Measurements from ENCODE around the gene CFAP77. TPM values are rescaled to one million over a fixed set of nuclear protein-coding genes. Genes with fewer than 3 reads are reported as not detected.

Gene CFAP77
- total and polyA plus RNA-seq, 9 of the 15 experiments (the other 6 are each of a cell fraction or from before 2014, with no cell fraction given), result not detected

- ATAC-seq (no peak), DNase-seq (ENCODE audit: extremely low read depth in 1 of 4, low spot score in 3 of 4) (no peak), FAIRE-seq (no peak)
- H3K9me3 ChIP-seq (replicated peaks; ENCODE audit: control insufficient read depth, insufficient read depth, low read depth, low read length), result no peaks in the 10 kb centered on the region; the same call in 1 of the 2 replicates
- TF ChIP-seq CBX8 (IDR thresholded peaks at IDR 0.05; ENCODE audit: borderline replicate concordance, extremely low read depth, low read depth, low read length, poor library complexity, severe bottlenecking) (peak; percentile 59), CBX2 (IDR thresholded peaks at IDR 0.05; ENCODE audit: insufficient read depth, low read length, poor library complexity, severe bottlenecking) (peak; percentile 94), ZBTB1 (CRISPR knock-in tag; IDR thresholded peaks at IDR 0.05; ENCODE audit: borderline replicate concordance, low read depth) (no peak), SLC30A9 (CRISPR knock-in tag; IDR thresholded peaks at IDR 0.05) (no peak)
- H4K20me1 ChIP-seq (replicated peaks; ENCODE audit: control insufficient read depth, insufficient read depth, low read length), result peaks cover 11% of the 10 kb centered on the region; the same call in 1 of the 2 replicates
- H3K4me3 ChIP-seq, result no peak overlapping the region
- H3K9ac ChIP-seq (ENCODE audit: insufficient read depth in 1 of 2, low read depth in 2 of 2, low read length in 2 of 2), result no peak overlapping the region
- no peaks in the 10 kb centered on the region for H3K36me3 ChIP-seq (ENCODE audit: control insufficient read depth, insufficient read depth, low read length)
- H3K27me3 ChIP-seq (ENCODE audit: control insufficient read depth in 2 of 2, insufficient read depth in 2 of 2, low read length in 2 of 2), result peaks cover 66 to 67% of the 10 kb centered on the region in 2 experiments
- no peaks in the 10 kb centered on the region for H3K9me1 ChIP-seq (ENCODE audit: control insufficient read depth, insufficient read depth, low read length)
- intact Hi-C loops (cut with micrococcal nuclease) (no loop called here), in situ Hi-C loops (cut with MboI) (loop anchor here (5.0 kb wide), 1 partner anchor 370 kb away; no protein-coding TSS in a partner anchor)
- CTCF ChIA-PET (ENCODE audit: low intra/inter-chr PET ratio), result no interaction called here
- WGBS (ENCODE audit: insufficient coverage, low coverage, missing lambda C conversion rate), result under 1% methylated on average over 17 of the region's 17 CpGs
- POLR2A ChIA-PET, result no interaction called here
- H2AFZ ChIP-seq (ENCODE audit: low read depth, low read length), result no peak overlapping the region
- no peaks in the 10 kb centered on the region for H3K79me2 ChIP-seq (ENCODE audit: control insufficient read depth, insufficient read depth, low read length)
- H3K4me2 ChIP-seq (ENCODE audit: insufficient read depth, low read length), result no peak overlapping the region
- no peaks in the 10 kb centered on the region for H3K4me1 ChIP-seq (replicated peaks in 1 of 2; ENCODE audit: control insufficient read depth in 2 of 2, insufficient read depth in 2 of 2, low read length in 2 of 2)
- no peak overlapping the region for H3K27ac ChIP-seq (ENCODE audit: extremely low read depth, low read depth, low read length)
- BruUV-seq (replicated peaks), result no TSS peak
Measured at GRCh38 chr9:132426639-132427414, 16.8 kb downstream of the CFAP77 start.

All from K562 (cell line).